Neural progenitor cell (in vitro differentiated cells): ENCODE results near the gene TTLL5. TPM values are rescaled to one million over a fixed set of nuclear protein-coding genes. Genes with fewer than 3 reads are reported as not detected.

Experiments used
- DNase-seq: peaks from one replicate; pipeline ENCODE4 v3.0.0-alpha.2; 2016; ENCODE audit warnings: low spot score
- H2AFZ ChIP-seq: fragments of 200-600 bp; sonication (generic); replicated peaks from 2 replicates; pipeline ENCODE4 v1.6.1; 2016; ENCODE audit warnings: antibody characterized with exemption
- H3F3A ChIP-seq: fragments of 200-600 bp; sonication (generic); 2 replicates; pipeline ENCODE4 v1.6.1; 2016; ENCODE audit warnings: antibody characterized with exemption, low read depth
- H3K27ac ChIP-seq: fragments of 200-600 bp; sonication (generic); 2 replicates; pipeline ENCODE4 v1.5.1; 2016; ENCODE audit warnings: mild to moderate bottlenecking
- H3K27me3 ChIP-seq: fragments of 200-600 bp; sonication (generic); 2 replicates; pipeline ENCODE4 v1.6.1; 2016; ENCODE audit warnings: mild to moderate bottlenecking, moderate library complexity
- H3K36me3 ChIP-seq: fragments of 200-600 bp; sonication (generic); 2 replicates; pipeline ENCODE4 v1.5.1; 2016
- H3K4me1 ChIP-seq: fragments of 200-600 bp; sonication (generic); 2 replicates; pipeline ENCODE4 v1.6.1; 2016; ENCODE audit warnings: mixed run types
- H3K4me2 ChIP-seq: fragments of 200-600 bp; sonication (generic); 2 replicates; pipeline ENCODE4 v1.6.1; 2016
- H3K4me3 ChIP-seq: fragments of 200-600 bp; sonication (generic); 2 replicates; pipeline ENCODE4 v1.5.1; 2016
- H3K79me2 ChIP-seq: fragments of 200-600 bp; sonication (generic); 2 replicates; pipeline ENCODE4 v1.6.1; 2016; ENCODE audit warnings: low read depth
- H3K9ac ChIP-seq: fragments of 200-600 bp; sonication (generic); 2 replicates; pipeline ENCODE4 v1.6.1; 2016
- H3K9me3 ChIP-seq: fragments of 200-600 bp; sonication (generic); 2 replicates; pipeline ENCODE4 v1.5.1; 2016; ENCODE audit warnings: low read depth
- H4K20me1 ChIP-seq: fragments of 200-600 bp; sonication (generic); 2 replicates; pipeline ENCODE4 v1.6.1; 2016; ENCODE audit warnings: low read depth
- H3K27ac Mint-ChIP-seq: 3 replicates; pipeline ENCODE4 v1.8.0; 2021; ENCODE audit warnings: mixed read lengths
- H3K27me3 Mint-ChIP-seq: 2 replicates; pipeline ENCODE4 v1.8.0; 2022; ENCODE audit warnings: low read depth, mild to moderate bottlenecking, inconsistent platforms, moderate library complexity, mixed read lengths; ENCODE audit not compliant: insufficient read depth
- H3K36me3 Mint-ChIP-seq: 3 replicates; pipeline ENCODE4 v1.8.0; 2021; ENCODE audit warnings: mixed read lengths
- H3K4me1 Mint-ChIP-seq: 3 replicates; pipeline ENCODE4 v1.8.0; 2021; ENCODE audit warnings: mixed read lengths
- H3K4me3 Mint-ChIP-seq: 3 replicates; pipeline ENCODE4 v1.8.0; 2021; ENCODE audit warnings: mild to moderate bottlenecking, moderate library complexity, mixed read lengths
- H3K9me3 Mint-ChIP-seq: 3 replicates; pipeline ENCODE4 v1.8.0; 2020; ENCODE audit warnings: mixed read lengths
- CTCF ChIP-seq: fragments of 200-600 bp; sonication (generic); IDR thresholded peaks from 2 replicates; pipeline ENCODE4 v1.5.1; 2017; ENCODE audit warnings: antibody characterized with exemption, mild to moderate bottlenecking
- EZH2 ChIP-seq: fragments of 200-600 bp; sonication (generic); IDR thresholded peaks from 2 replicates; pipeline ENCODE4 v1.6.1; 2017; ENCODE audit warnings: antibody characterized with exemption, mild to moderate bottlenecking, moderate library complexity
- EZH2phosphoT487 ChIP-seq: fragments of 200-600 bp; sonication (generic); IDR thresholded peaks from 2 replicates; pipeline ENCODE4 v1.6.1; 2017; ENCODE audit warnings: antibody characterized with exemption
- total RNA-seq: library from RNA; depleted of rRNA; stranded (reverse); fragments of >200 nt; gene quantifications from 2 replicates; pipeline ENCODE4 v1.2.3, GENCODE V29; 2015; ENCODE audit warnings: low replicate concordance

The TTLL5 gene
- total RNA-seq, 1 donor from 2014 or later, result 61.4 TPM

- Mint-ChIP-seq H3K27ac (no peak overlapping the region), H3K4me3 (no peak overlapping the region), H3K27me3 (no peaks in the 10 kb centered on the region), H3K4me1 (no peaks in the 10 kb centered on the region), H3K36me3 (peaks cover 8% of the 10 kb centered on the region), H3K9me3 (no peaks in the 10 kb centered on the region)
- H2AFZ ChIP-seq, result no peak overlapping the region
- H3F3A ChIP-seq, result no peaks in the 10 kb centered on the region
- no peaks in the 10 kb centered on the region for H3K27me3 ChIP-seq
- no peaks in the 10 kb centered on the region for H4K20me1 ChIP-seq
- no peak overlapping the region for H3K4me3 ChIP-seq
- no peak overlapping the region for H3K27ac ChIP-seq
- H3K36me3 ChIP-seq, result no peaks in the 10 kb centered on the region
- H3K4me2 ChIP-seq, result no peak overlapping the region
- H3K9ac ChIP-seq, result no peak overlapping the region
- no peak for DNase-seq
- no peaks in the 10 kb centered on the region for H3K79me2 ChIP-seq
- no peaks in the 10 kb centered on the region for H3K9me3 ChIP-seq
- H3K4me1 ChIP-seq, result peaks cover 6% of the 10 kb centered on the region
- TF ChIP-seq EZH2 (no peak), EZH2phosphoT487 (no peak), CTCF (no peak)
Measured at GRCh38 chr14:75857199-75857598, 196.2 kb downstream of the TTLL5 start.

- DNase-seq, result no peak
- no peaks in the 10 kb centered on the region for H3K9me3 Mint-ChIP-seq
Measured at GRCh38 chr14:75858362-75858761, 197.3 kb downstream of the TTLL5 start.

GRCh38 chr14:75859746-75860145 lies 198.7 kb downstream of the TTLL5 start:
- Histone ChIP-seq H3K9ac (no peak overlapping the region), H3F3A (no peaks in the 10 kb centered on the region), H3K79me2 (no peaks in the 10 kb centered on the region), H3K27ac (no peak overlapping the region), H3K36me3 (no peaks in the 10 kb centered on the region), H3K9me3 (no peaks in the 10 kb centered on the region), H3K4me2 (no peak overlapping the region), H2AFZ (no peak overlapping the region), H4K20me1 (no peaks in the 10 kb centered on the region), H3K4me3 (no peak overlapping the region), H3K27me3 (no peaks in the 10 kb centered on the region), H3K4me1 (peaks cover 6% of the 10 kb centered on the region)
- H3K4me1 Mint-ChIP-seq, result peaks cover 3% of the 10 kb centered on the region
- H3K9me3 Mint-ChIP-seq, result no peaks in the 10 kb centered on the region
- no peak overlapping the region for H3K27ac Mint-ChIP-seq
- DNase-seq, result no peak
- TF ChIP-seq EZH2phosphoT487 (no peak), CTCF (no peak), EZH2 (no peak)
- H3K4me3 Mint-ChIP-seq, result no peak overlapping the region
- peaks cover 8% of the 10 kb centered on the region for H3K36me3 Mint-ChIP-seq
- no peaks in the 10 kb centered on the region for H3K27me3 Mint-ChIP-seq

More at GRCh38 chr14:75858362-75858761, 197.3 kb downstream of the TTLL5 start:
- Histone ChIP-seq H2AFZ (no peak overlapping the region), H3F3A (no peaks in the 10 kb centered on the region), H3K4me1 (peaks cover 6% of the 10 kb centered on the region), H3K4me2 (no peak overlapping the region), H3K27ac (no peak overlapping the region), H3K9ac (no peak overlapping the region), H3K36me3 (no peaks in the 10 kb centered on the region), H4K20me1 (no peaks in the 10 kb centered on the region), H3K9me3 (no peaks in the 10 kb centered on the region), H3K79me2 (no peaks in the 10 kb centered on the region), H3K27me3 (no peaks in the 10 kb centered on the region), H3K4me3 (no peak overlapping the region)
- Mint-ChIP-seq H3K27me3 (no peaks in the 10 kb centered on the region), H3K4me1 (peaks cover 3% of the 10 kb centered on the region), H3K36me3 (peaks cover 8% of the 10 kb centered on the region), H3K27ac (no peak overlapping the region), H3K4me3 (no peak overlapping the region)
- no peak for TF ChIP-seq EZH2
- TF ChIP-seq CTCF, result no peak
- no peak for TF ChIP-seq EZH2phosphoT487
